Measurements from ENCODE around the gene AMT.

The AMT gene

DNA sequence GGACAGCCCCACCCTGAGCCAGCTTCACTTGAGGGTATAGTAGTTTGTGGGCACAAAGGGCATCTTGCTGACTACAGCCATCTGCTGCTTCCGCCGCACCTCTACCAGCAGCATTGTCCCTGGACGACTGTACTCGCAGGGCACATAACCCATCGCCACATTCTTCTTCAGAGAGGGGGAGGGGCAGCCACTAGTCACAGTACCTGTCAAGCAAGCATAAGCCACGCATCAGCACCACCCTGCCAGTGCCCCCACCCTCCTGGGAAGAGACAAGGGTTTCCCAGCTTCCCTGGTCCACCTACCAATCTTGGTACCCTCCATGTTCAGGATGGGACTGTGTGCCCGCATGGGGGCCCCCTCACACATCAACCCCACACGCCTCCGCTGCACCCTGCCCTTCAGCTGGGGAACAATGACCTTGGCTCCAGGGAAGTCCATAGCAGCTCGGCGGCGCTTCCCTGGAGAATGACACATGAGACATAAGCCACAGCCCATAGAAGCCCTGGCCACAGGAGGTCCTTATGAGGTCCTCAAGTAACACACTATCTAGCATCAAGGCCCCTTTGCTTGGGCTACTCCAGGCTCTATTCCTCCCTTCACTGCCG is 4.7 kb downstream of the AMT start:
- Histone ChIP-seq H3K9ac (ENCODE audit: insufficient read length, low read depth) (no peak overlapping the region), H3K36me3 (ENCODE audit: insufficient read depth, insufficient read length, low read length) (peaks cover 60% of the 10 kb centered on the region), H3K4me1 (ENCODE audit: insufficient read depth, insufficient read length) (peaks cover 26% of the 10 kb centered on the region), H3K9me3 (ENCODE audit: insufficient read depth, low read length) (no peaks in the 10 kb centered on the region), H3K4me3 (ENCODE audit: insufficient read length, low read depth) (no peak overlapping the region), H3K27me3 (ENCODE audit: insufficient read depth, insufficient read length) (no peaks in the 10 kb centered on the region)
- no peak for TF ChIP-seq SUZ12 (IDR thresholded peaks at IDR 0.05; ENCODE audit: extremely low read depth, insufficient read depth, insufficient read length)
- TF ChIP-seq ZNF274 (IDR thresholded peaks at IDR 0.05; ENCODE audit: low read depth, low read length): no peak
- TF ChIP-seq YY1 (IDR thresholded peaks at IDR 0.05; ENCODE audit: insufficient read depth, insufficient read length): no peak
- no peak for DNase-seq (ENCODE audit: low read depth, low spot score)

DNA sequence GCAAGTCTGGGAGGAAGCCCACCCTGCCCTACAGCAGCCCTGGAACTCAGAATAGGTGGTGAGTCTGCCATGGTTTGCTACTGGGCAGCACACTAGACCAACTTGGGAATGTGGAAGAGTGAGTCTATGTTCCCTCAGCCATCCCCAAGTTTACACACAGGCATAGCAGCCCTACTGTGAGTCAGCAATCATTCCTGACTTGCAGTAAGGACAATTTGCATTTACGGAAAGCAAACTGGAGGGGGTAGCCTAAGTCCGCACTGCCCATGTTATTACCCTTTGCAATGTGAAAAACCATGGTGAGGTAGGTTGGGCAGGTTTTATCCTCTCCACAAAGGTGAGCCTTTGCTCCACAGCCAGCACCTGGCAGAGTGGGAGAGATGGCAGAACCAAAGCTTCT is 5.4 kb downstream of the AMT start:
- no peaks in the 10 kb centered on the region for H3K9me3 ChIP-seq (ENCODE audit: insufficient read depth, low read length)
- TF ChIP-seq ZNF274 (IDR thresholded peaks at IDR 0.05; ENCODE audit: low read depth, low read length) (no peak), SUZ12 (IDR thresholded peaks at IDR 0.05; ENCODE audit: extremely low read depth, insufficient read depth, insufficient read length) (no peak), YY1 (IDR thresholded peaks at IDR 0.05; ENCODE audit: insufficient read depth, insufficient read length) (no peak)
- H3K36me3 ChIP-seq (ENCODE audit: insufficient read depth, insufficient read length, low read length): peaks cover 60% of the 10 kb centered on the region
- no peaks in the 10 kb centered on the region for H3K27me3 ChIP-seq (ENCODE audit: insufficient read depth, insufficient read length)
- H3K4me3 ChIP-seq (ENCODE audit: insufficient read length, low read depth): no peak overlapping the region
- no peak for DNase-seq (ENCODE audit: low read depth, low spot score)
- H3K9ac ChIP-seq (ENCODE audit: insufficient read length, low read depth): no peak overlapping the region
- H3K4me1 ChIP-seq (ENCODE audit: insufficient read depth, insufficient read length): peaks cover 26% of the 10 kb centered on the region

DNA sequence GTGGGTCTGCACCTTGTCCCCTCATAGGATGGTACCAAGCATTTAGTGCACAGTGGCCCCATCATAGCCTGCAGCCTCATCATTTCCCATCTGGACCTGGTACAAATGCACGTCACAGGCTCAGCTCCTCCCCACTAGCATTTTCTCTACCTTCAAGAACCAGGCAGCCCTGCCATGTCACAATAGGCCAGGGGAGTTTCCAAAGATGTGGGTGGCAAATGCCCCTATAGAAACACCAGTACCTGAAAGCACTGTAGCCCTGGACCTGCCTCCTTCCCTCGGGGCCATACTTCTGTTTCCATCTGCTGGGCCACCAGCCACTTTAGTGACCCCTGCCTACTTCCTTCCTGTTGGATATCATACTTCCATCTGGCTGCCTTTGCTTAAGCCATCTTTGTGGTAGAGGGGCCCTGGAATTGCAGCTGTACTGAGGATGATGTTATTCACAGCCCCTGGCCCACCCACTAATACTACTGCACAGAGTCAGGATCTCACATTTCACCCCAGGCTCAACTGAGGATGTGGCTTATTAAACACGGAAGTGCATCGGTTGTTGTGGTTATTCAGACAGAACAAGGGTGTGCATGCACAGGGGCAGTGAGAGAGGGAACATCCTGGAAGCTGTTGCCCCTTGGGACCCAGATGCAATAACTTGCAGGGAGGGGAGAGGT is 6.2 kb downstream of the AMT start:
- Histone ChIP-seq H3K36me3 (ENCODE audit: insufficient read depth, insufficient read length, low read length) (peaks cover 60% of the 10 kb centered on the region), H3K4me3 (ENCODE audit: insufficient read length, low read depth) (no peak overlapping the region), H3K9ac (ENCODE audit: insufficient read length, low read depth) (no peak overlapping the region), H3K4me1 (ENCODE audit: insufficient read depth, insufficient read length) (peaks cover 21% of the 10 kb centered on the region), H3K27me3 (ENCODE audit: insufficient read depth, insufficient read length) (no peaks in the 10 kb centered on the region), H3K9me3 (ENCODE audit: insufficient read depth, low read length) (no peaks in the 10 kb centered on the region)
- TF ChIP-seq ZNF274 (IDR thresholded peaks at IDR 0.05; ENCODE audit: low read depth, low read length) (no peak), YY1 (IDR thresholded peaks at IDR 0.05; ENCODE audit: insufficient read depth, insufficient read length) (no peak), SUZ12 (IDR thresholded peaks at IDR 0.05; ENCODE audit: extremely low read depth, insufficient read depth, insufficient read length) (no peak)
- no peak for DNase-seq (ENCODE audit: low read depth, low spot score)

DNA sequence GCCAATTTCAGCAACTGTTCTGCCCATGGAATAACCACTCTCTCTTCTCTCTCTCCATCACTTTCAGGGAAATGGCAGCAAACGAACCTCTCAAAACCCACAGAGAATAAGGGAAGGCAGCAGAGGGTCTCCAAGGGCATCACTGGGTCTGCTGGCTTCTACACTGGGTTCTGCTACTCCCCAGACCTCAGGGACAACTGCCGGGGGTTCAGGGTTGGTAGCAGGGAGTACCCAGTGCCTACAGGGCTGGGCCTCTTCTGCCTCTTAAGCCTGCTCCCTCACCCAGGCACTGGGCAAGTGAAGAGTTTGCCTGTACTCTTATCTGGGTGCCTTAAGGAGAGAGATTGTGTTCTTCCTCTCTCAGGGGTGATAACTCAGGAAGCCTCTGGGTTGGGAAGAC is 7.5 kb downstream of the AMT start:
- H3K4me1 ChIP-seq (ENCODE audit: insufficient read depth, insufficient read length): peaks cover 21% of the 10 kb centered on the region
- DNase-seq (ENCODE audit: low read depth, low spot score): no peak
- H3K9me3 ChIP-seq (ENCODE audit: insufficient read depth, low read length): no peaks in the 10 kb centered on the region
- TF ChIP-seq SUZ12 (IDR thresholded peaks at IDR 0.05; ENCODE audit: extremely low read depth, insufficient read depth, insufficient read length) (no peak), ZNF274 (IDR thresholded peaks at IDR 0.05; ENCODE audit: low read depth, low read length) (no peak), YY1 (IDR thresholded peaks at IDR 0.05; ENCODE audit: insufficient read depth, insufficient read length) (no peak)
- H3K36me3 ChIP-seq (ENCODE audit: insufficient read depth, insufficient read length, low read length): peaks cover 52% of the 10 kb centered on the region
- H3K4me3 ChIP-seq (ENCODE audit: insufficient read length, low read depth): no peak overlapping the region
- H3K27me3 ChIP-seq (ENCODE audit: insufficient read depth, insufficient read length): no peaks in the 10 kb centered on the region
- H3K9ac ChIP-seq (ENCODE audit: insufficient read length, low read depth): no peak overlapping the region

DNA sequence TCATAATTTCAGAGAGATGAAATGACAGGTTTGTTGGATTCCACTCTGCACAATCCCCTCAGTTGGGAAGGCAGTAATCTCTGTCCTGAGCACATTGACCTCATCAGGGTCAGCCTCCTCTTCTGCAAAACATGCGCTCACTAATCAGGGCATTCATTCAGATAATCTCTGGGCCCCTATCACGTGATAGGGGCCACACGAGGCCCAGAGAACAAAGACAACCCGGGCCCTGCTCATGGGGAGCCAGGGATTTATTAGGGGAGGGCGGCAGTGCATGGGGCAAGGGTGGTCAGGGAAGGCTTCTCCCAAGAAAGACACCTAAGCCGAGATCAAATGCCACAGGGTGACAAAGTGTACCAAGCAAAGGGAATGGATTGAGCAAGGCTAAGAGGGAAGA is 8.9 kb downstream of the AMT start:
- H3K4me1 ChIP-seq (ENCODE audit: insufficient read depth, insufficient read length): peaks cover 15% of the 10 kb centered on the region
- no peak for TF ChIP-seq SUZ12 (IDR thresholded peaks at IDR 0.05; ENCODE audit: extremely low read depth, insufficient read depth, insufficient read length)
- TF ChIP-seq YY1 (IDR thresholded peaks at IDR 0.05; ENCODE audit: insufficient read depth, insufficient read length): no peak
- TF ChIP-seq ZNF274 (IDR thresholded peaks at IDR 0.05; ENCODE audit: low read depth, low read length): no peak

DNA sequence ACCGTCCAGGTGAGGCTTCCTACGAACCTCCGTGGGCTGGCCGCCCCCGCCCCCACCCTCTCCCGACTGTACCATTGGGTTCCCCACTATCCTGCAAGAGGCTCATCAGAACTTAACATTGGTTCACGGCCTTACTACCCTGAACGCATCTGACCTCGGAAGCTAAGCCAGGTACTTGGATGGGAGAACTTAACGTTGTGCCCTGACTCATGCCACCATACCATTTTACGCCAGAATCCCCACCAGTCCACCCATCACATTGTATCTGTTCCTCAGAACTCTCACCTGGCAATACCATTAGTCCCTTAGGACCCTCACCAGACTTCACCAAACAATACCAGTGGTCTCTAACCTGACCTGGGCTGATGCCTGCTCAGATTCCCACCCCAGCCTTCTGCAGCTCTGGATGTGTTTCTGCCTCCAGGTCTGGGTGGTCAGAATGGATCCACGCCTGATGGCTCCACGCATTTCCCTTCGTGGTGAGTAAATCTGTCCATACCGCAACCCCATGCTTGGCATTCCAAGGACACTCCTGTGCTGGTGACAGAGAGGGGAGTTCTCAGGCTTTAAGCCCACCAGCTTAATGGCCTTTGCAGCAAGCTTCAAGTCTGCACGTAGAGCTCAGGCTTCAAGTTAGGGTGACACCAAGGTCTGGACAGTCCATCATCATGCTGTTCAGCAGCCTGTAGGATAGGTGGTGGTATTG is 9.5 kb downstream of the AMT start:
- DNase-seq (ENCODE audit: low read depth, low spot score): no peak
- Histone ChIP-seq H3K4me3 (ENCODE audit: insufficient read length, low read depth) (peak overlapping the region; percentile 90), H3K9me3 (ENCODE audit: insufficient read depth, low read length) (no peaks in the 10 kb centered on the region), H3K36me3 (ENCODE audit: insufficient read depth, insufficient read length, low read length) (peaks cover 41% of the 10 kb centered on the region), H3K4me1 (ENCODE audit: insufficient read depth, insufficient read length) (peaks cover 15% of the 10 kb centered on the region), H3K9ac (ENCODE audit: insufficient read length, low read depth) (peak overlapping the region; percentile 96), H3K27me3 (ENCODE audit: insufficient read depth, insufficient read length) (no peaks in the 10 kb centered on the region)
- no peak for TF ChIP-seq ZNF274 (IDR thresholded peaks at IDR 0.05; ENCODE audit: low read depth, low read length)
- TF ChIP-seq SUZ12 (IDR thresholded peaks at IDR 0.05; ENCODE audit: extremely low read depth, insufficient read depth, insufficient read length): no peak
- TF ChIP-seq YY1 (IDR thresholded peaks at IDR 0.05; ENCODE audit: insufficient read depth, insufficient read length): no peak

More for the DNA sequence above, 8.9 kb downstream of the AMT start:
- peaks cover 41% of the 10 kb centered on the region for H3K36me3 ChIP-seq (ENCODE audit: insufficient read depth, insufficient read length, low read length)
- peak overlapping the region; percentile 90 for H3K4me3 ChIP-seq (ENCODE audit: insufficient read length, low read depth)
- DNase-seq (ENCODE audit: low read depth, low spot score): no peak
- no peaks in the 10 kb centered on the region for H3K27me3 ChIP-seq (ENCODE audit: insufficient read depth, insufficient read length)
- no peaks in the 10 kb centered on the region for H3K9me3 ChIP-seq (ENCODE audit: insufficient read depth, low read length)
- peak overlapping the region; percentile 96 for H3K9ac ChIP-seq (ENCODE audit: insufficient read length, low read depth)

All from NT2/D1 (cell line).